ENCODE results near the gene ACRBP. TPM values are rescaled to one million over a fixed set of nuclear protein-coding genes. Genes with fewer than 3 reads are reported as not detected.

Gene ACRBP
- polyA plus RNA-seq (2012; ENCODE audit: insufficient read depth, insufficient read length): 6.0 TPM

GRCh38 chr12:6647083-6647604 lies at the start of gene ACRBP:
ACRBP (minus strand) TSS chr12:6647432; CDS start chr12:6647366, 66 bp downstream.
- no peak within 1 kb of the TSS for H3K4me3 ChIP-seq (ENCODE audit: low read length)
- no peak for DNase-seq (ENCODE audit: low read depth, low spot score)

- no peak for DNase-seq (ENCODE audit: low read depth, low spot score)
Observed at GRCh38 chr12:6695313-6696045, 48.2 kb upstream of the ACRBP start.

GRCh38 chr12:6694701-6695100 lies 47.5 kb upstream of the ACRBP start:
- no peak overlapping the region for H3K4me3 ChIP-seq (ENCODE audit: low read length)
- no peak for DNase-seq (ENCODE audit: low read depth, low spot score)

More at GRCh38 chr12:6695313-6696045, 48.2 kb upstream of the ACRBP start:
- H3K4me3 ChIP-seq (ENCODE audit: low read length): no peak overlapping the region

- no peak overlapping the region for H3K4me3 ChIP-seq (ENCODE audit: low read length)
- DNase-seq (ENCODE audit: low read depth, low spot score): no peak
Observed at GRCh38 chr12:6693832-6694355, 46.7 kb upstream of the ACRBP start.

GRCh38 chr12:6692888-6693287 lies 45.7 kb upstream of the ACRBP start:
- H3K4me3 ChIP-seq (ENCODE audit: low read length): no peak overlapping the region
- no peak for DNase-seq (ENCODE audit: low read depth, low spot score)

GRCh38 chr12:6691473-6691872 lies 44.2 kb upstream of the ACRBP start:
- no peak for DNase-seq (ENCODE audit: low read depth, low spot score)
- H3K4me3 ChIP-seq (ENCODE audit: low read length): no peak overlapping the region

- H3K4me3 ChIP-seq (ENCODE audit: low read length): peak within 1 kb of the TSS; percentile 97
- DNase-seq (ENCODE audit: low read depth, low spot score): peak; percentile 99
Observed at GRCh38 chr12:6688999-6689882, 42.0 kb upstream of the ACRBP start, which contains the start of gene ZNF384. ZNF384 (minus strand) TSS chr12:6689375; CDS start chr12:6679520, 9,855 bp downstream.

- peak; percentile 92 for DNase-seq (ENCODE audit: low read depth, low spot score)
- H3K4me3 ChIP-seq (ENCODE audit: low read length): peak overlapping the region; percentile 97
Observed at GRCh38 chr12:6688543-6688998, 41.3 kb upstream of the ACRBP start.

- DNase-seq (ENCODE audit: low read depth, low spot score): peak; percentile 54
- no peak overlapping the region for H3K4me3 ChIP-seq (ENCODE audit: low read length)
Observed at GRCh38 chr12:6685814-6686213, 38.6 kb upstream of the ACRBP start.

GRCh38 chr12:6684609-6685008 lies 37.4 kb upstream of the ACRBP start:
- no peak overlapping the region for H3K4me3 ChIP-seq (ENCODE audit: low read length)

GRCh38 chr12:6676962-6677361 lies 29.7 kb upstream of the ACRBP start:
- no peak for DNase-seq (ENCODE audit: low read depth, low spot score)
- H3K4me3 ChIP-seq (ENCODE audit: low read length): no peak overlapping the region

More at GRCh38 chr12:6684609-6685008, 37.4 kb upstream of the ACRBP start:
- DNase-seq (ENCODE audit: low read depth, low spot score): peak; percentile 64

GRCh38 chr12:6672143-6672542 lies 24.9 kb upstream of the ACRBP start:
- no peak for DNase-seq (ENCODE audit: low read depth, low spot score)
- no peak overlapping the region for H3K4me3 ChIP-seq (ENCODE audit: low read length)

GRCh38 chr12:6667559-6668210 lies 20.5 kb upstream of the ACRBP start:
- DNase-seq (ENCODE audit: low read depth, low spot score): no peak
- no peak overlapping the region for H3K4me3 ChIP-seq (ENCODE audit: low read length)

GRCh38 chr12:6666211-6666610 lies 19.0 kb upstream of the ACRBP start:
- DNase-seq (ENCODE audit: low read depth, low spot score): no peak
- H3K4me3 ChIP-seq (ENCODE audit: low read length): no peak overlapping the region

GRCh38 chr12:6664902-6665301 lies 17.7 kb upstream of the ACRBP start:
- DNase-seq (ENCODE audit: low read depth, low spot score): no peak
- no peak overlapping the region for H3K4me3 ChIP-seq (ENCODE audit: low read length)

GRCh38 chr12:6662906-6663742 lies 15.9 kb upstream of the ACRBP start, which contains the start of gene ING4:
ING4 (minus strand) TSS chr12:6663119; CDS start chr12:6663101, 18 bp downstream.
- DNase-seq (ENCODE audit: low read depth, low spot score): peak; percentile 100
- peak within 1 kb of the TSS; percentile 79 for H3K4me3 ChIP-seq (ENCODE audit: low read length)

- H3K4me3 ChIP-seq (ENCODE audit: low read length): peak overlapping the region; percentile 79
- DNase-seq (ENCODE audit: low read depth, low spot score): no peak
Observed at GRCh38 chr12:6662602-6662905, 15.3 kb upstream of the ACRBP start.

GRCh38 chr12:6653987-6654386 lies 6.8 kb upstream of the ACRBP start:
- no peak for DNase-seq (ENCODE audit: low read depth, low spot score)
- no peak overlapping the region for H3K4me3 ChIP-seq (ENCODE audit: low read length)
